HepG2 (cell line): ENCODE data around the gene WTAP. TPM values are rescaled to one million over a fixed set of nuclear protein-coding genes. Genes with fewer than 3 reads are reported as not detected.
A peak's percentile ranks its signal among the peaks of the same experiment; 100 is the strongest.

Experiments used
- BCL6 ChIP-seq: IDR thresholded peaks from 2 replicates; pipeline ENCODE4 v1.6.1; 2016; ENCODE audit warnings: missing genetic modification reagents, missing compliant biosample characterization
- CSRNP1 ChIP-seq: sonication (generic); formaldehyde crosslinking; IDR thresholded peaks from 2 replicates; pipeline ENCODE4 v1.8.1; 2023; ENCODE audit warnings: mild to moderate bottlenecking, missing genetic modification reagents
- E2F1 ChIP-seq: sonication (generic); formaldehyde crosslinking; IDR thresholded peaks from 2 replicates; pipeline ENCODE4 v1.5.0; 2020; ENCODE audit warnings: missing genetic modification reagents
- HHEX ChIP-seq: IDR thresholded peaks from 2 replicates; pipeline ENCODE4 v1.6.1; 2016; ENCODE audit warnings: control low read depth
- HNF4A ChIP-seq: sonication (generic); formaldehyde crosslinking; IDR thresholded peaks from 2 replicates; pipeline ENCODE4 v1.4.0; 2020; ENCODE audit warnings: missing genetic modification reagents
- HNRNPUL1 ChIP-seq: fragments of 200-400 bp; formaldehyde crosslinking; IDR thresholded peaks from 2 replicates; pipeline ENCODE4 v1.6.1; 2017; ENCODE audit warnings: low read depth, mild to moderate bottlenecking, low read length, moderate library complexity
- HOXA7 ChIP-seq: sonication (generic); formaldehyde crosslinking; IDR thresholded peaks from 2 replicates; pipeline ENCODE4 v1.8.1; 2022; ENCODE audit warnings: mild to moderate bottlenecking, missing genetic modification reagents, moderate library complexity
- KDM5A ChIP-seq: fragments of 200-600 bp; sonication (generic); IDR thresholded peaks from 2 replicates; pipeline ENCODE4 v1.7.0; 2018; ENCODE audit warnings: antibody characterized with exemption, mild to moderate bottlenecking, low read length, borderline replicate concordance
- NR0B2 ChIP-seq: sonication (generic); formaldehyde crosslinking; IDR thresholded peaks from 2 replicates; pipeline ENCODE4 v1.4.0; 2020; ENCODE audit warnings: mild to moderate bottlenecking, missing genetic modification reagents
- PLRG1 ChIP-seq: fragments of 450-650 bp; conservative IDR thresholded peaks from 2 replicates; pipeline ENCODE4 v1.6.1; 2016
- SAFB2 ChIP-seq: sonication (generic); formaldehyde crosslinking; IDR thresholded peaks from 2 replicates; pipeline ENCODE4 v1.5.1; 2020; ENCODE audit warnings: missing genetic modification reagents, low read depth, mild to moderate bottlenecking, borderline replicate concordance
- SMARCE1 ChIP-seq: fragments of 450-650 bp; IDR thresholded peaks from 2 replicates; pipeline ENCODE4 v1.6.1; 2017; ENCODE audit warnings: borderline replicate concordance
- SNAPC2 ChIP-seq: sonication (generic); formaldehyde crosslinking; IDR thresholded peaks from 2 replicates; pipeline ENCODE4 v1.8.1; 2022; ENCODE audit warnings: mild to moderate bottlenecking, missing genetic modification reagents
- TEAD2 ChIP-seq: sonication (generic); formaldehyde crosslinking; IDR thresholded peaks from 2 replicates; pipeline ENCODE4 v1.9.0; 2021; ENCODE audit warnings: missing genetic modification reagents
- ZBTB49 ChIP-seq: sonication (generic); formaldehyde crosslinking; IDR thresholded peaks from 2 replicates; pipeline ENCODE4 v1.4.0; 2020; ENCODE audit warnings: missing genetic modification reagents, borderline replicate concordance
- ZNF230 ChIP-seq: sonication (generic); formaldehyde crosslinking; IDR thresholded peaks from 2 replicates; pipeline ENCODE4 v1.4.0; 2020; ENCODE audit warnings: mild to moderate bottlenecking, missing genetic modification reagents
- ZNF282 ChIP-seq: fragments of 450-650 bp; IDR thresholded peaks from 2 replicates; pipeline ENCODE4 v1.6.1; 2018; ENCODE audit not compliant: partially characterized antibody
- ZNF3 ChIP-seq: IDR thresholded peaks from 2 replicates; pipeline ENCODE4 v1.7.0; 2017; ENCODE audit warnings: inconsistent platforms
- ZNF510 ChIP-seq: sonication (generic); formaldehyde crosslinking; IDR thresholded peaks from 2 replicates; pipeline ENCODE4 v1.4.0; 2020; ENCODE audit warnings: low read depth, mild to moderate bottlenecking, missing genetic modification reagents
- ZNF567 ChIP-seq: sonication (generic); formaldehyde crosslinking; IDR thresholded peaks from 2 replicates; pipeline ENCODE4 v1.8.1; 2023; ENCODE audit warnings: mild to moderate bottlenecking, missing genetic modification reagents, borderline replicate concordance
- ZNF572 ChIP-seq: sonication (generic); formaldehyde crosslinking; IDR thresholded peaks from 2 replicates; pipeline ENCODE4 v1.5.1; 2020; ENCODE audit warnings: mild to moderate bottlenecking, missing genetic modification reagents
- ZNF710 ChIP-seq: sonication (generic); formaldehyde crosslinking; IDR thresholded peaks from 2 replicates; pipeline ENCODE4 v1.5.0; 2020; ENCODE audit warnings: mild to moderate bottlenecking, missing genetic modification reagents, borderline replicate concordance
- polyA plus RNA-seq, 8 experiments: library from polyadenylated mRNA; depleted of rRNA in 3 of 8; stranded (reverse) in 7 of 8; unstranded in 1 of 8; fragments of >200 nt; fragmentation: Illumina TruSeq in 4 of 8; extraction: Trizol in 4 of 8; gene quantifications; 2 replicates each; pipeline versions ENCODE4 v1.2.1 to v1.2.3, GENCODE V29; 2011 to 2016; ENCODE audit warnings: low read depth in 4 of 8, missing spikeins in 1 of 8, mixed read lengths in 1 of 8; ENCODE audit not compliant: insufficient read depth in 1 of 8
- total RNA-seq, 5 experiments: library from RNA; depleted of rRNA; stranded (reverse); fragments of >200 nt; fragmentation: Illumina TruSeq; extraction: Trizol; gene quantifications; 2 replicates each; pipeline ENCODE4 v1.2.3, GENCODE V29; 2016; ENCODE audit warnings: low read depth in 1 of 5

Gene WTAP
- total and polyA plus RNA-seq, 2 of the 13 experiments (the other 11 are each of a cell fraction or from before 2014, with no cell fraction given): 31.6 to 167 TPM

GRCh38 chr6:159789377-159790148 lies 62.3 kb downstream of the WTAP start, which contains the start of gene TCP1 (continued):
- TF ChIP-seq KDM5A (peak; percentile 88; the same call in 1 of the 2 replicates), PLRG1 (no peak), TEAD2 (CRISPR knock-in tag) (no peak), SNAPC2 (CRISPR knock-in tag) (no peak), ZNF3 (no peak), HHEX (CRISPR knock-in tag) (0 out of 2 replicates have a peak, but pooled peaks have one; percentile 14), NR0B2 (CRISPR knock-in tag) (peak; percentile 70), ZBTB49 (CRISPR knock-in tag) (0 out of 2 replicates have a peak, but pooled peaks have one; percentile 74), HNF4A (CRISPR knock-in tag) (peak; percentile 21), SAFB2 (CRISPR knock-in tag) (peak; percentile 96; the same call in 1 of the 2 replicates), ZNF710 (CRISPR knock-in tag) (peak; percentile 66; the same call in 1 of the 2 replicates), ZNF510 (peak; percentile 97), ZNF567 (no peak), ZNF572 (peak; percentile 98), E2F1 (CRISPR knock-in tag) (peak; percentile 100), BCL6 (CRISPR knock-in tag) (peak; percentile 31; the same call in 1 of the 2 replicates), CSRNP1 (peak; percentile 61; the same call in 1 of the 2 replicates), HNRNPUL1 (no peak; the same call in 1 of the 2 replicates), SMARCE1 (no peak), ZNF230 (CRISPR knock-in tag) (peak; percentile 50; the same call in 1 of the 2 replicates), ZNF282 (no peak), HOXA7 (CRISPR knock-in tag) (0 out of 2 replicates have a peak, but pooled peaks have one; percentile 64)
